HepG2 (cell line): ENCODE results near the gene C1orf159. TPM values are rescaled to one million over a fixed set of nuclear protein-coding genes. Genes with fewer than 3 reads are reported as not detected.

Source experiments
- ATAC-seq: fragments of 200-7000 bp; cut with Tn5 transposase; 3 replicates; pipeline ENCODE4 v1.9.1; 2020; ENCODE audit warnings: mild to moderate bottlenecking, moderate library complexity
- BruUV-seq: library from RNA; stranded (reverse); fragments of 400-500 nt; replicated peaks from 2 replicates; lab custom pipeline; 2021; lab: Mats Ljungman, UMichigan
- CTCF ChIA-PET: fragments of 300-600 bp; formaldehyde crosslinking; extraction: SDS; loops from one replicate; lab custom pipeline; 2021; ENCODE audit warnings: low total read pairs, inconsistent platforms, low intra/inter-chr PET ratio; lab: Yijun Ruan, JAX
- POLR2A ChIA-PET: fragments of 350-600 bp; sonication (Branson Sonifier 250); formaldehyde crosslinking; loops from one replicate; lab custom pipeline; 2020; ENCODE audit warnings: antibody characterized with exemption, inconsistent platforms; lab: Yijun Ruan, JAX
- DNase-seq: peaks from one replicate; pipeline ENCODE4 v3.0.0-alpha.2; 2015; ENCODE audit warnings: low spot score
- FAIRE-seq: peaks from 3 replicates; lab custom pipeline; 2011; peaks lifted over from hg19 to GRCh38; lab: Jason Lieb, UNC
- H2AFZ ChIP-seq: one replicate; pipeline ENCODE4 v1.6.1; 2011; ENCODE audit warnings: low read length, inconsistent platforms
- H3K27ac ChIP-seq: fragments of 300-600 bp; 3 replicates; pipeline ENCODE4 v1.8.0; 2011; ENCODE audit warnings: mixed run types, mild to moderate bottlenecking, mixed read lengths, low read length, inconsistent platforms; ENCODE audit not compliant: insufficient read depth; ENCODE audit errors: extremely low read length
- H3K27me3 ChIP-seq, 2 experiments: fragments of 200-600 bp in 1 of 2; 2 replicates in 1 of 2; 3 replicates in 1 of 2; pipeline versions ENCODE4 v1.6.0 to v1.8.0; 2011; ENCODE audit warnings: low read length in 2 of 2, mild to moderate bottlenecking in 2 of 2, moderate library complexity in 2 of 2, inconsistent platforms in 1 of 2; ENCODE audit not compliant: insufficient read depth in 2 of 2, control insufficient read depth in 1 of 2
- H3K36me3 ChIP-seq, 2 experiments: fragments of 200-600 bp in 1 of 2; replicated peaks in 1 of 2; 2 replicates in 1 of 2; 3 replicates in 1 of 2; pipeline versions ENCODE4 v1.5.1 to v1.8.0; 2011; ENCODE audit warnings: low read length in 2 of 2, inconsistent platforms in 1 of 2; ENCODE audit not compliant: insufficient read depth in 2 of 2, control insufficient read depth in 1 of 2
- H3K4me1 ChIP-seq: 2 replicates; pipeline ENCODE4 v1.5.1; 2012; ENCODE audit warnings: low read length, inconsistent platforms; ENCODE audit not compliant: insufficient read depth
- H3K4me2 ChIP-seq: 2 replicates; pipeline ENCODE4 v1.6.0; 2011; ENCODE audit warnings: low read depth, low read length, inconsistent platforms
- H3K4me3 ChIP-seq, 3 experiments: fragments of 200-600 bp in 1 of 3; sonication (generic), shearing (Covaris generic) in 1 of 3; replicated peaks in 1 of 3; 2 replicates each; pipeline ENCODE4 v1.5.1; 2011 to 2016; ENCODE audit warnings: low read length in 3 of 3, inconsistent platforms in 2 of 3, low read depth in 2 of 3, mild to moderate bottlenecking in 2 of 3, control low read depth in 1 of 3, mixed read lengths in 1 of 3; ENCODE audit not compliant: insufficient read depth in 1 of 3
- H3K79me2 ChIP-seq: one replicate; pipeline ENCODE4 v1.6.1; 2011; ENCODE audit warnings: low read length, inconsistent platforms; ENCODE audit not compliant: insufficient read depth
- H3K9ac ChIP-seq: 2 replicates; pipeline ENCODE4 v1.6.0; 2011; ENCODE audit warnings: mild to moderate bottlenecking, low read depth, low read length, inconsistent platforms; ENCODE audit not compliant: insufficient read depth
- H3K9me3 ChIP-seq: 2 replicates; pipeline ENCODE4 v1.5.1; 2012; ENCODE audit warnings: mild to moderate bottlenecking, low read length
- H4K20me1 ChIP-seq: 2 replicates; pipeline ENCODE4 v1.6.0; 2011; ENCODE audit warnings: inconsistent platforms, mild to moderate bottlenecking, low read length, moderate library complexity; ENCODE audit not compliant: insufficient read depth
- FOXK2 ChIP-seq: fragments of 450-650 bp; IDR thresholded peaks from 2 replicates; pipeline ENCODE4 v1.6.1; 2016
- GTF3A ChIP-seq: sonication (generic); formaldehyde crosslinking; conservative IDR thresholded peaks from 2 replicates; pipeline ENCODE4 v1.4.0; 2020; ENCODE audit warnings: mild to moderate bottlenecking, missing genetic modification reagents
- HOXA9 ChIP-seq: sonication (generic); formaldehyde crosslinking; IDR thresholded peaks from 2 replicates; pipeline ENCODE4 v1.8.1; 2022; ENCODE audit warnings: missing genetic modification reagents, mild to moderate bottlenecking, moderate library complexity, borderline replicate concordance
- IRX3 ChIP-seq: sonication (generic); formaldehyde crosslinking; IDR thresholded peaks from 2 replicates; pipeline ENCODE4 v1.8.1; 2023; ENCODE audit warnings: mild to moderate bottlenecking, low read depth, missing genetic modification reagents, borderline replicate concordance
- NFKBIZ ChIP-seq: IDR thresholded peaks from 2 replicates; pipeline ENCODE4 v1.6.1; 2018; ENCODE audit warnings: missing genetic modification reagents, missing compliant biosample characterization
- RARG ChIP-seq: sonication (generic); formaldehyde crosslinking; IDR thresholded peaks from 2 replicates; pipeline ENCODE4 v1.4.0; 2020; ENCODE audit warnings: low read depth, mild to moderate bottlenecking, missing genetic modification reagents
- ZNF652 ChIP-seq: IDR thresholded peaks from 2 replicates; pipeline ENCODE4 v1.6.1; 2016; ENCODE audit warnings: low read depth, borderline replicate concordance
- ZNF747 ChIP-seq: sonication (generic); formaldehyde crosslinking; IDR thresholded peaks from 2 replicates; pipeline ENCODE4 v1.8.1; 2023; ENCODE audit warnings: missing genetic modification reagents, mild to moderate bottlenecking, borderline replicate concordance
- ZZZ3 ChIP-seq: sonication (generic); formaldehyde crosslinking; IDR thresholded peaks from 2 replicates; pipeline ENCODE4 v1.4.0; 2020; ENCODE audit warnings: missing genetic modification reagents, mild to moderate bottlenecking, borderline replicate concordance
- WGBS: methylation state at CpG from one replicate; pipeline ENCODE4 v1.1.6; 2017; ENCODE audit warnings: low lambda C conversion rate; 5-methylcytosine and 5-hydroxymethylcytosine counted together
- in situ Hi-C: cut with HindIII; loops from 2 replicates; pipeline ENCODE4 v1.10.0; 2017; ENCODE audit warnings: low pct_unique_long_range_greater_than_20kb; ENCODE audit not compliant: extremely low pct_ligation_motif_present
- intact Hi-C: fragments of 100-400 bp; cut with micrococcal nuclease; formaldehyde crosslinking; loops from one replicate; pipeline ENCODE4 v1.10.0; 2022; ENCODE audit not compliant: unreplicated experiment
- polyA plus RNA-seq, 8 experiments: library from polyadenylated mRNA; depleted of rRNA in 3 of 8; stranded (reverse) in 7 of 8; unstranded in 1 of 8; fragments of >200 nt; fragmentation: Illumina TruSeq in 4 of 8; extraction: Trizol in 4 of 8; gene quantifications; 2 replicates each; pipeline versions ENCODE4 v1.2.1 to v1.2.3, GENCODE V29; 2011 to 2016; ENCODE audit warnings: low read depth in 4 of 8, missing spikeins in 1 of 8, mixed read lengths in 1 of 8; ENCODE audit not compliant: insufficient read depth in 1 of 8
- total RNA-seq, 5 experiments: library from RNA; depleted of rRNA; stranded (reverse); fragments of >200 nt; fragmentation: Illumina TruSeq; extraction: Trizol; gene quantifications; 2 replicates each; pipeline ENCODE4 v1.2.3, GENCODE V29; 2016; ENCODE audit warnings: low read depth in 1 of 5
- TF ChIP-seq, protein P1 (sequence below): sonication (generic); formaldehyde crosslinking; IDR thresholded peaks from 2 replicates; pipeline ENCODE4 v1.5.0; 2020; ENCODE audit warnings: missing genetic modification reagents, mild to moderate bottlenecking, borderline replicate concordance
- TF ChIP-seq, protein P2 (sequence below): IDR thresholded peaks from 2 replicates; pipeline ENCODE4 v1.6.1; 2016; ENCODE audit warnings: low read depth, missing genetic modification reagents, missing compliant biosample characterization
- TF ChIP-seq, protein P3 (sequence below): sonication (generic); formaldehyde crosslinking; IDR thresholded peaks from 2 replicates; pipeline ENCODE4 v1.4.0; 2020; ENCODE audit warnings: missing genetic modification reagents, mild to moderate bottlenecking, borderline replicate concordance

The C1orf159 gene
- total and polyA plus RNA-seq, 2 of the 13 experiments (the other 11 are each of a cell fraction or from before 2014, with no cell fraction given) = 3.8 to 6.7 TPM

DNA sequence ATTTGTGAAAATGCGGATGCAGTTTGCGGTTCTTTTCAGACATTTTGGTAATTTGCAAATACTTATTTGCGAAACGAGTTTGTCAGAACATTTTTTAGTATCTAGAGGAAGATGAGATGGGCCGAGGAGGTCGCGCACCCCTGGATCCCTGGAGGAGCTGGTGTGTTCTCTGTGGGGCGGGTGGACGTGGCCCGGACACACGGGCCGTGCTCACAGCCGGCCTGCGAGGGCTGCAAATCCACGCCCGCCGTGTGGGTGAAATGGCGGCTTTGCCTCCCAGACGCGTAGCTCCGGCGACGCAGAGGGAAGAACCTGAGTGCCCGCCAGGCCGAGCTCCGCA lies 48.4 kb upstream of the C1orf159 start (continued):
- TF ChIP-seq, protein P1, sequence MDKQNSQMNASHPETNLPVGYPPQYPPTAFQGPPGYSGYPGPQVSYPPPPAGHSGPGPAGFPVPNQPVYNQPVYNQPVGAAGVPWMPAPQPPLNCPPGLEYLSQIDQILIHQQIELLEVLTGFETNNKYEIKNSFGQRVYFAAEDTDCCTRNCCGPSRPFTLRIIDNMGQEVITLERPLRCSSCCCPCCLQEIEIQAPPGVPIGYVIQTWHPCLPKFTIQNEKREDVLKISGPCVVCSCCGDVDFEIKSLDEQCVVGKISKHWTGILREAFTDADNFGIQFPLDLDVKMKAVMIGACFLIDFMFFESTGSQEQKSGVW = no peak
- TF ChIP-seq ZNF747 (CRISPR knock-in tag) = no peak

DNA sequence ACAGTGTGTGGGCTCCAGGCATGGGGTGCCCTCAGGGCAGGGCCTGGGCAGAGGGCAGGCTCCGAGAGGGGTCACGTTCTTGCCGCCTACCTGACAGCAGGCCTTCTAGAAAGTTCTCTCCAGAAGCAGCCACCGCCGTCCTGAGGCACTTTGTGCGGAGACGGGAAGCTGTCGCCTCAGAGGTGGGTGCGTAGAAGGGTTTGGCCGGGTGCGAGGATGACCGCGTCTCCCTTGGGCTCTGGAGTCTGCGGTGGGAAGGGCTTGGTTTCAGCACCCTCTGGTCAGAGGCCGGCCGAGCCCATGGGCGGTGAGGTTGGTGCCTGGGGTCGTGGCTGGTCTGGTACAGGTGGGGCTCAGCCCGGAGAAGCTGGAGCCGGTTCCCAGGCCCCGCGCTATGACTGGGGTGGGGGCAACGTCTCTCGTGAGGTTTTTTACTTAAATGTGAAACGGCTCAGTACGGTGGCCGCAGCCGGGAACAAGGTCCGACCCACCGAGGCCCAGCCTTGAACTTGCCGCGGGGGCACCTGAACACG lies 47.7 kb upstream of the C1orf159 start:
- Histone ChIP-seq H3K36me3 (no peaks in the 10 kb centered on the region), H4K20me1 (no peaks in the 10 kb centered on the region), H3K4me3 (no peak overlapping the region), H2AFZ (no peak overlapping the region), H3K4me1 (peaks cover 58% of the 10 kb centered on the region), H3K27ac (no peak overlapping the region), H3K9me3 (no peaks in the 10 kb centered on the region), H3K4me2 (no peak overlapping the region), H3K9ac (no peak overlapping the region), H3K79me2 (no peaks in the 10 kb centered on the region), H3K27me3 (no peaks in the 10 kb centered on the region)
- no peak for DNase-seq
- WGBS = 81% methylated on average over 19 of the region's 33 CpGs
- ATAC-seq = no peak
- POLR2A ChIA-PET = interaction anchor here (2.3 to 2.7 kb wide), 2 partner anchors 34 to 74 kb away, joined by 13 to 30 read pairs; no protein-coding TSS in a partner anchor
- in situ Hi-C loops (no loop called here), intact Hi-C loops (no loop called here)
- CTCF ChIA-PET = no interaction called here
- FAIRE-seq = no peak
- no TSS peak for BruUV-seq
- TF ChIP-seq HOXA9 (CRISPR knock-in tag) (no peak), ZZZ3 (CRISPR knock-in tag) (no peak), IRX3 (CRISPR knock-in tag) (no peak), FOXK2 (no peak), GTF3A (CRISPR knock-in tag) (no peak), ZNF652 (CRISPR knock-in tag) (no peak), RARG (no peak), NFKBIZ (no peak)
- TF ChIP-seq, protein P2, sequence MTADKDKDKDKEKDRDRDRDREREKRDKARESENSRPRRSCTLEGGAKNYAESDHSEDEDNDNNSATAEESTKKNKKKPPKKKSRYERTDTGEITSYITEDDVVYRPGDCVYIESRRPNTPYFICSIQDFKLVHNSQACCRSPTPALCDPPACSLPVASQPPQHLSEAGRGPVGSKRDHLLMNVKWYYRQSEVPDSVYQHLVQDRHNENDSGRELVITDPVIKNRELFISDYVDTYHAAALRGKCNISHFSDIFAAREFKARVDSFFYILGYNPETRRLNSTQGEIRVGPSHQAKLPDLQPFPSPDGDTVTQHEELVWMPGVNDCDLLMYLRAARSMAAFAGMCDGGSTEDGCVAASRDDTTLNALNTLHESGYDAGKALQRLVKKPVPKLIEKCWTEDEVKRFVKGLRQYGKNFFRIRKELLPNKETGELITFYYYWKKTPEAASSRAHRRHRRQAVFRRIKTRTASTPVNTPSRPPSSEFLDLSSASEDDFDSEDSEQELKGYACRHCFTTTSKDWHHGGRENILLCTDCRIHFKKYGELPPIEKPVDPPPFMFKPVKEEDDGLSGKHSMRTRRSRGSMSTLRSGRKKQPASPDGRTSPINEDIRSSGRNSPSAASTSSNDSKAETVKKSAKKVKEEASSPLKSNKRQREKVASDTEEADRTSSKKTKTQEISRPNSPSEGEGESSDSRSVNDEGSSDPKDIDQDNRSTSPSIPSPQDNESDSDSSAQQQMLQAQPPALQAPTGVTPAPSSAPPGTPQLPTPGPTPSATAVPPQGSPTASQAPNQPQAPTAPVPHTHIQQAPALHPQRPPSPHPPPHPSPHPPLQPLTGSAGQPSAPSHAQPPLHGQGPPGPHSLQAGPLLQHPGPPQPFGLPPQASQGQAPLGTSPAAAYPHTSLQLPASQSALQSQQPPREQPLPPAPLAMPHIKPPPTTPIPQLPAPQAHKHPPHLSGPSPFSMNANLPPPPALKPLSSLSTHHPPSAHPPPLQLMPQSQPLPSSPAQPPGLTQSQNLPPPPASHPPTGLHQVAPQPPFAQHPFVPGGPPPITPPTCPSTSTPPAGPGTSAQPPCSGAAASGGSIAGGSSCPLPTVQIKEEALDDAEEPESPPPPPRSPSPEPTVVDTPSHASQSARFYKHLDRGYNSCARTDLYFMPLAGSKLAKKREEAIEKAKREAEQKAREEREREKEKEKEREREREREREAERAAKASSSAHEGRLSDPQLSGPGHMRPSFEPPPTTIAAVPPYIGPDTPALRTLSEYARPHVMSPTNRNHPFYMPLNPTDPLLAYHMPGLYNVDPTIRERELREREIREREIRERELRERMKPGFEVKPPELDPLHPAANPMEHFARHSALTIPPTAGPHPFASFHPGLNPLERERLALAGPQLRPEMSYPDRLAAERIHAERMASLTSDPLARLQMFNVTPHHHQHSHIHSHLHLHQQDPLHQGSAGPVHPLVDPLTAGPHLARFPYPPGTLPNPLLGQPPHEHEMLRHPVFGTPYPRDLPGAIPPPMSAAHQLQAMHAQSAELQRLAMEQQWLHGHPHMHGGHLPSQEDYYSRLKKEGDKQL (CRISPR knock-in tag) = no peak
- TF ChIP-seq, protein P3, sequence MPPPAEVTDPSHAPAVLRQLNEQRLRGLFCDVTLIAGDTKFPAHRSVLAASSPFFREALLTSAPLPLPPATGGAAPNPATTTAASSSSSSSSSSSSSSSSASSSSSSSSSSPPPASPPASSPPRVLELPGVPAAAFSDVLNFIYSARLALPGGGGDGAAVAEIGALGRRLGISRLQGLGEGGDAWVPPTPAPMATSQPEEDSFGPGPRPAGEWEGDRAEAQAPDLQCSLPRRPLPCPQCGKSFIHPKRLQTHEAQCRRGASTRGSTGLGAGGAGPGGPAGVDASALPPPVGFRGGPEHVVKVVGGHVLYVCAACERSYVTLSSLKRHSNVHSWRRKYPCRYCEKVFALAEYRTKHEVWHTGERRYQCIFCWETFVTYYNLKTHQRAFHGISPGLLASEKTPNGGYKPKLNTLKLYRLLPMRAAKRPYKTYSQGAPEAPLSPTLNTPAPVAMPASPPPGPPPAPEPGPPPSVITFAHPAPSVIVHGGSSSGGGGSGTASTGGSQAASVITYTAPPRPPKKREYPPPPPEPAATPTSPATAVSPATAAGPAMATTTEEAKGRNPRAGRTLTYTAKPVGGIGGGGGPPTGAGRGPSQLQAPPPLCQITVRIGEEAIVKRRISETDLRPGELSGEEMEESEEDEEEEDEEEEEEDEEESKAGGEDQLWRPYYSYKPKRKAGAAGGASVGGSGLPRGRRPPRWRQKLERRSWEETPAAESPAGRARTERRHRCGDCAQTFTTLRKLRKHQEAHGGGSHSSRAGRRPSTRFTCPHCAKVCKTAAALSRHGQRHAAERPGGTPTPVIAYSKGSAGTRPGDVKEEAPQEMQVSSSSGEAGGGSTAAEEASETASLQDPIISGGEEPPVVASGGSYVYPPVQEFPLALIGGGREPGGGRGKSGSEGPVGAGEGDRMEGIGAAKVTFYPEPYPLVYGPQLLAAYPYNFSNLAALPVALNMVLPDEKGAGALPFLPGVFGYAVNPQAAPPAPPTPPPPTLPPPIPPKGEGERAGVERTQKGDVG (CRISPR knock-in tag) = no peak
